ENCODE data around the gene CALR3.

The CALR3 gene

DNA sequence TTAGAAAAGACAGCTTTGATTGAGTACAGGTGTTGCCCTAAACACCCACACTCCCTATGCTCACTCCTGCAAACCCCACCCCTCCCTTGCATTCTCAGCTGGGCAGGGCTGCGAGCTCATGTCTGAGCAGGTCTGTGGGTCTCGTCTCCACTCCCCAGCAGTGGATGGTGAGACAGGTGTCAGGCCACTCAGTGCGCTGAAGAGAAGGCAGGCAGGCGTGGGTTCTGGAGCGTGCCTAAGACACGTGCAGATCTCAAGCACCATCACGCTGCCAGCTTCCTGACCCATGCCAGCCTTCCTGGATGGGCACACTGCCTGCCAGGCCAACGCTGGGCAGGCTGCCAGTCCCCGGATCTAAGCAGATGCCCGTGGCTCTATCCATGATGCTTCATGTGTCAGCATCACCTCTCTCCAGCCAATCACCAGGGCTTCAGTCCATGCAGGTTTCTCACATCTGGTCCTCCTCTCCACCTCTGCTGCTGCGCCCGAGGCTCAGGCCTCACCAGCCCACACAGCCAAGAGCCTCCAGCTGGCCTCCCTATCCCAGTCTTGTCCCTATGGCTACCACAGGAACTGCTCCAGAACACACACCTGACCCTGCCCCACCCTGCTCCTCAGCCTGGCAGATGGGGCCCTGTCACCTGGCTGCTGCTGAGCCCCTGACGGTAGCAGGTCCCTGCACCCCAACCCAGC is 66.8 kb downstream of the CALR3 start:
- no peak for DNase-seq (ENCODE audit: low spot score)
